H1 (cell line): ENCODE measurements around the gene ZFYVE16. TPM values are rescaled to one million over a fixed set of nuclear protein-coding genes. Genes with fewer than 3 reads are reported as not detected.
"Not testable (repeated sequence)": the region's sequence is repeated elsewhere in the genome, so short reads cannot be mapped to it uniquely, and the experiment has no call there.

Source experiments
- CTCF ChIA-PET: fragments of 300-600 bp; sonication (Branson Sonifier 250); formaldehyde crosslinking; loops from one replicate; lab custom pipeline; 2021; ENCODE audit not compliant: partially characterized antibody; lab: Charles Lee
- POLR2A ChIA-PET: fragments of 300-600 bp; sonication (Branson Sonifier 250); formaldehyde crosslinking; loops from one replicate; lab custom pipeline; 2021; ENCODE audit warnings: inconsistent platforms; ENCODE audit not compliant: partially characterized antibody; lab: Charles Lee
- DNase-seq, 2 experiments: peaks; one replicate each; pipeline versions ENCODE4 v3.0.0 to v3.0.0-alpha.2; 2010 to 2022; ENCODE audit warnings: low spot score in 2 of 2, low read depth in 1 of 2, mixed read lengths in 1 of 2
- FAIRE-seq: peaks from 2 replicates; lab custom pipeline; 2011; peaks lifted over from hg19 to GRCh38; lab: Jason Lieb, UNC
- H2AFZ ChIP-seq: 2 replicates; pipeline ENCODE4 v1.8.1; 2012; ENCODE audit warnings: low read length, inconsistent platforms
- H2AK5ac ChIP-seq: 2 replicates; pipeline ENCODE4 v1.6.1; 2013; ENCODE audit warnings: low read depth, low read length
- H2BK120ac ChIP-seq: replicated peaks from 2 replicates; pipeline ENCODE3; 2013; ENCODE audit warnings: low read depth, low read length, inconsistent platforms
- H2BK12ac ChIP-seq: 2 replicates; pipeline ENCODE4 v1.6.1; 2013; ENCODE audit warnings: low read depth, low read length
- H2BK15ac ChIP-seq: 2 replicates; pipeline ENCODE4 v1.6.1; 2013; ENCODE audit warnings: low read length
- H2BK20ac ChIP-seq: 2 replicates; pipeline ENCODE4 v1.6.1; 2013; ENCODE audit warnings: low read length
- H2BK5ac ChIP-seq: 2 replicates; pipeline ENCODE4 v1.6.1; 2013; ENCODE audit warnings: low read depth, low read length
- H3K14ac ChIP-seq: 2 replicates; pipeline ENCODE4 v1.6.1; 2013; ENCODE audit warnings: inconsistent platforms; ENCODE audit not compliant: insufficient read length
- H3K18ac ChIP-seq: 2 replicates; pipeline ENCODE4 v1.6.1; 2013; ENCODE audit warnings: low read length; ENCODE audit errors: extremely low read depth
- H3K23ac ChIP-seq: 2 replicates; pipeline ENCODE4 v1.6.1; 2013; ENCODE audit warnings: inconsistent platforms; ENCODE audit not compliant: insufficient read length
- H3K23me2 ChIP-seq: 2 replicates; pipeline ENCODE4 v1.6.1; 2013; ENCODE audit warnings: low read depth, low read length
- H3K27ac ChIP-seq: 2 replicates; pipeline ENCODE4 v1.6.1; 2011; ENCODE audit warnings: low read depth, low read length, inconsistent platforms
- H3K27me3 ChIP-seq, 4 experiments: replicated peaks in 1 of 4; 1 replicate in 1 of 4; 2 replicates in 3 of 4; pipeline versions ENCODE4 v1.6.1 to v1.8.1; 2011 to 2013; ENCODE audit warnings: low read length in 3 of 4, mild to moderate bottlenecking in 3 of 4, inconsistent platforms in 2 of 4, mixed read lengths in 2 of 4, moderate library complexity in 1 of 4; ENCODE audit not compliant: control insufficient read depth in 3 of 4, insufficient read depth in 3 of 4; ENCODE audit errors: extremely low read depth in 1 of 4
- H3K36me3 ChIP-seq, 4 experiments: 2 replicates each; pipeline versions ENCODE4 v1.6.1 to v1.8.1; 2011 to 2013; ENCODE audit warnings: mild to moderate bottlenecking in 4 of 4, low read length in 3 of 4, moderate library complexity in 2 of 4, control low read depth in 1 of 4, inconsistent platforms in 1 of 4; ENCODE audit not compliant: insufficient read depth in 4 of 4, control insufficient read depth in 2 of 4
- H3K4ac ChIP-seq: replicated peaks from 2 replicates; pipeline ENCODE3; 2013; ENCODE audit warnings: low read length, low read depth, mixed read lengths, inconsistent platforms; ENCODE audit not compliant: insufficient read length
- H3K4me1 ChIP-seq, 4 experiments: replicated peaks in 1 of 4; 1 replicate in 1 of 4; 2 replicates in 3 of 4; pipeline versions ENCODE4 v1.6.1 to v1.8.1; 2011 to 2013; ENCODE audit warnings: low read length in 3 of 4, inconsistent platforms in 2 of 4, mixed read lengths in 1 of 4; ENCODE audit not compliant: insufficient read depth in 4 of 4, control insufficient read depth in 3 of 4
- H3K4me2 ChIP-seq, 2 experiments: 2 replicates each; pipeline versions ENCODE4 v1.6.1 to v1.8.1; 2011 to 2013; ENCODE audit warnings: low read depth in 2 of 2, low read length in 2 of 2, control low read depth in 1 of 2, inconsistent platforms in 1 of 2, mild to moderate bottlenecking in 1 of 2; ENCODE audit not compliant: insufficient read depth in 1 of 2
- H3K4me3 ChIP-seq, 4 experiments: fragments of 200-600, 300-600 bp in 1 of 4; sonication (generic), shearing (Covaris generic), sonication (Bioruptor Twin) in 1 of 4; 2 replicates each; pipeline versions ENCODE4 v1.5.1 to v1.8.1; 2011 to 2016; ENCODE audit warnings: low read length in 4 of 4, low read depth in 3 of 4, control low read depth in 2 of 4, inconsistent platforms in 2 of 4, mild to moderate bottlenecking in 2 of 4, mixed read lengths in 1 of 4, moderate library complexity in 1 of 4; ENCODE audit not compliant: insufficient read depth in 2 of 4; ENCODE audit errors: extremely low read depth in 1 of 4
- H3K56ac ChIP-seq: replicated peaks from 2 replicates; pipeline ENCODE3; 2013; ENCODE audit warnings: low read depth, mild to moderate bottlenecking, mixed read lengths, low read length, inconsistent platforms; ENCODE audit not compliant: insufficient read length
- H3K79me1 ChIP-seq: 2 replicates; pipeline ENCODE4 v1.6.1; 2013; ENCODE audit warnings: low read depth, low read length, control low read depth
- H3K79me2 ChIP-seq, 2 experiments: 2 replicates each; pipeline versions ENCODE4 v1.6.1 to v1.8.1; 2012 to 2013; ENCODE audit warnings: low read length in 2 of 2, mild to moderate bottlenecking in 2 of 2, inconsistent platforms in 1 of 2; ENCODE audit not compliant: insufficient read depth in 2 of 2, control insufficient read depth in 1 of 2
- H3K9ac ChIP-seq, 4 experiments: replicated peaks in 1 of 4; 1 replicate in 1 of 4; 2 replicates in 3 of 4; pipeline versions ENCODE4 v1.6.1 to v1.8.1; 2011 to 2013; ENCODE audit warnings: low read depth in 3 of 4, low read length in 3 of 4, control low read depth in 2 of 4, mild to moderate bottlenecking in 2 of 4, moderate library complexity in 2 of 4, inconsistent platforms in 1 of 4; ENCODE audit errors: extremely low read depth in 1 of 4
- H3K9me3 ChIP-seq, 2 experiments: 2 replicates each; pipeline versions ENCODE4 v1.6.1 to v1.8.1; 2012 to 2013; ENCODE audit warnings: mild to moderate bottlenecking in 2 of 2, moderate library complexity in 2 of 2, control low read depth in 1 of 2, inconsistent platforms in 1 of 2, low read depth in 1 of 2, low read length in 1 of 2, mixed read lengths in 1 of 2; ENCODE audit not compliant: insufficient read depth in 2 of 2
- H4K20me1 ChIP-seq, 2 experiments: replicated peaks in 1 of 2; 2 replicates each; pipeline versions ENCODE3 to v1.8.1; 2011 to 2013; ENCODE audit warnings: inconsistent platforms in 2 of 2, low read length in 2 of 2, mild to moderate bottlenecking in 1 of 2; ENCODE audit not compliant: insufficient read depth in 2 of 2, control insufficient read depth in 1 of 2
- H4K5ac ChIP-seq: 2 replicates; pipeline ENCODE4 v1.6.1; 2013; ENCODE audit warnings: low read length, low read depth, mixed read lengths, inconsistent platforms; ENCODE audit not compliant: insufficient read length
- H4K8ac ChIP-seq: 2 replicates; pipeline ENCODE4 v1.8.0; 2013; ENCODE audit warnings: mild to moderate bottlenecking, moderate library complexity, low read length, inconsistent platforms; ENCODE audit not compliant: insufficient read depth; ENCODE audit errors: extremely low read depth
- H4K91ac ChIP-seq: replicated peaks from 2 replicates; pipeline ENCODE3; 2013; ENCODE audit warnings: low read length, mixed read lengths, inconsistent platforms; ENCODE audit not compliant: insufficient read length
- WGBS, 2 experiments: shearing (Covaris generic) in 1 of 2; methylation state at CpG; one replicate each; pipeline versions ENCODE4 v1.1.6 to v1.1.7; 2013 to 2015; ENCODE audit warnings: low lambda C conversion rate in 2 of 2, mixed read lengths in 2 of 2, inconsistent platforms in 1 of 2, low coverage in 1 of 2, missing lambda C conversion rate in 1 of 2; ENCODE audit not compliant: insufficient replicate concordance in 2 of 2, insufficient coverage in 1 of 2, insufficient read length in 1 of 2; ENCODE audit errors: extremely low coverage in 1 of 2, missing lambda C conversion rate in 1 of 2; 5-methylcytosine and 5-hydroxymethylcytosine counted together
- polyA plus RNA-seq, 7 experiments: library from polyadenylated mRNA; depleted of rRNA in 3 of 7; stranded (reverse) in 5 of 7; unstranded in 2 of 7; fragments of >200 nt in 5 of 7; fragments of 200-250 nt in 2 of 7; gene quantifications; 1 replicate in 5 of 7; 2 replicates in 1 of 7; 4 replicates in 1 of 7; pipeline versions ENCODE4 v1.2.1 to v1.2.3, GENCODE V29; 2011 to 2013; ENCODE audit warnings: missing spikeins in 2 of 7, mixed read lengths in 2 of 7
- total RNA-seq: library from RNA; stranded (reverse); fragmentation: NEBNext Ultra II Directional; extraction: Animal tissue kit (Norgen Biotek cat#: 25700); gene quantifications from 2 replicates; pipeline ENCODE4 v1.2.1, GENCODE V29; 2021

The ZFYVE16 gene
- total and polyA plus RNA-seq, 2 of the 8 experiments (the other 6 are each of a cell fraction or from before 2014, with no cell fraction given) = 3.6 to 24.2 TPM

DNA sequence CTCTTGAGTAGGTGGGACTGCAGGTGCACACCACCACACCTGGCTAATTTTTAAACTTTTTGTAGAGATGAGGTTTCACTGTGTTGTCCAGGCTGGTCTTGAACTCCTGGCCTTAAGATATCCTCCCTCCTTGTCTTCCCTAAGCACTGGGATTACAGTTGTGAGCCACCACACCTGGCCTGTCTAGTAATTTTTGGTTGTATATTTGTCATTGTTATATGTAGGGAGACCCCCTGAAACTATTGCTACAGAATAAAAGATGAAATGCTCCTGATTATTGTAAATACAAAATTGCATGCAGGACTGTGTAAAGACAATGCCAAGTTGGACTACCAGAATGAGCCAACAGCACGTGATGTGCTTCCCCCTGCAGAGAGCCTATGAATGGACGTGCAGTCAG is 62.8 kb downstream of the ZFYVE16 start:
- H4K8ac ChIP-seq, H2BK15ac ChIP-seq, H3K56ac ChIP-seq, H3K23ac ChIP-seq, H4K20me1 ChIP-seq, H2AFZ ChIP-seq, H3K4me3 ChIP-seq, H3K18ac ChIP-seq, H3K14ac ChIP-seq, H4K5ac ChIP-seq, H2AK5ac ChIP-seq, H3K23me2 ChIP-seq, H3K4ac ChIP-seq, H3K79me2 ChIP-seq, H3K4me2 ChIP-seq, H4K91ac ChIP-seq, H3K9me3 ChIP-seq, H2BK20ac ChIP-seq, H3K9ac ChIP-seq, H2BK120ac ChIP-seq, H3K27me3 ChIP-seq, DNase-seq, H2BK5ac ChIP-seq, H3K4me1 ChIP-seq, POLR2A ChIA-PET, CTCF ChIA-PET, FAIRE-seq, H3K27ac ChIP-seq, H2BK12ac ChIP-seq, H3K79me1 ChIP-seq: not testable (repeated sequence)
- WGBS, 2 experiments = 80% methylated on average over 1 of the region's 2 CpGs; no CpG with 5 or more reads in 1 of the 2 experiments
- H3K36me3 ChIP-seq = peaks cover 0 to 20% (median 10%) of the 10 kb centered on the region in 4 experiments; a peak in 3 of 8 replicates
